Activated CD8-positive, alpha-beta memory T cell treated with anti-CD3 and anti-CD28 coated beads for 24 hours (primary cell): Measurements from ENCODE around the gene THAP11.
A peak's percentile ranks its signal among the peaks of the same experiment; 100 is the strongest.

Experiments used
- DNase-seq: peaks from one replicate; pipeline ENCODE4 v3.0.0-alpha.2; 2020

Gene THAP11

DNA sequence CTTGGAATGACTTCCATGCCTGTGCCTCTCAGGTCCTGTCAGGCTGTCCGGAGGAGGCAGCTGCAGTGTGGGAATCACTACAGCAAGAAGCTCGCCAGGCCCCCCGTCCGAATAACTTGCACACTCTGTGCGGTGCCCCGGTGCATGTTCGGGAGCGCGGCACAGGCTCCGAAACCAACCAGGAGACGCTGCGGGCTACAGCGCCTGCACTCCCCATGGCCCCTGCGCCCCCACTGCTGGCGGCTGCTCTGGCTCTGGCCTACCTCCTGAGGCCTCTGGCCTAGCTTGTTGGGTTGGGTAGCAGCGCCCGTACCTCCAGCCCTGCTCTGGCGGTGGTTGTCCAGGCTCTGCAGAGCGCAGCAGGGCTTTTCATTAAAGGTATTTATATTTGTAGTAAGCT is 43.9 kb downstream of the THAP11 start:
- DNase-seq = no peak

DNA sequence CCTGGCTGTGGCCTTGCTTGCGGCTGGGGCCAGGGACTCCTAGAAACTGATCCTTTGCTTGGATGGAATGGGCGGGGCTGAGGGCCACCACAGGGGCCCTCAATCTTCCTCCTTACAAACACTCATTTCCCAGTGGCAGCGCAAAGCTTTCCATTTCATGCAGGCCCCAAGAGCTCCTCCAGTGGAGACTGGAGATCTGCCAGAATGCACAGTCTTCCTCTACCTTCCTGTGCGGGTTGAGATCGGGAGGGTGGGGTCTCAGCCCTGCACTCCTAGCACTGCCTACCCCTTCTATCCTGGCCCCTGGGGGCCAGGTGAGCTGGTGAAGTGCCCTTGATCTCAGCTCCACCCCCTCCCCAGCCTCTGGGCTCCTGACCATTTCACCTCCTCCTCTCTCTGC is 44.3 kb downstream of the THAP11 start:
- no peak for DNase-seq

DNA sequence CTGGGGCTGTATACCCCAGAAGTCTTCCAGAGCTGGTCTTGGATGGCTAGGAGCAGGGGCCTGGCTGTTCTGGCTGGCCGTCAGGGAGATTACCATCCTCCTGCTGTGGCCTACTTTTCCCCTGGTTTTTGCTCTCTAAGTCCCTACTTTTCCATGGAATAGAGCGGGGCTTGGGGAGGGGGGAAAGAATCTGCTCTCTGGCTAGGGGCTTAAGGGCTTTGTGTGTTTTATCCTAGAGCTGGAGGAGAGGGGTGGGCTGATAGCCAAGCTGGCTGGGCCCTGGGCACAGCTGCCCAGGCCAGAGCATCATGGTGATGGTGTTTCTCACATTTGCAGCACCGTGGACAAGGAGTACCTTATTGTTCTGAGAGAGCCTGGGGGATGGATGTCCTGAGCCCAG is 46.2 kb downstream of the THAP11 start:
- DNase-seq = no peak

DNA sequence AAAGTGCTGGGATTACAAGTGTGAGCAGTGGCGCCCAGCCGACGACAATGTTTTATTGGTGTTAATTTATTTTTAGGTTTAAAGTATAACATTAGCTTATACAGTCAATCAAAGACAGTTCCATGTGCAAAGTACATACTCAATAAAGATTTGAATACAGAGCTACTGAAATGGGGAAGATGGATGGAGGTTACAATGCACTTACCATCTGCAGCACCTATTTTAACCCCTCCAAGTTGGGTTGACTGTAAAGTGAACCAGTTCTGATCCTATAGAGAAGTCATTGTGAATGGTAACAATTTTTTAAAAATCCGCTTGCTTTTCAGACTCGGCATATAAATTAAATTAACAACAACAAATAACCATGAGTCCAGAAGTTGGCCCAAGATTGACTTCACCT is 50.3 kb downstream of the THAP11 start:
- no peak for DNase-seq

DNA sequence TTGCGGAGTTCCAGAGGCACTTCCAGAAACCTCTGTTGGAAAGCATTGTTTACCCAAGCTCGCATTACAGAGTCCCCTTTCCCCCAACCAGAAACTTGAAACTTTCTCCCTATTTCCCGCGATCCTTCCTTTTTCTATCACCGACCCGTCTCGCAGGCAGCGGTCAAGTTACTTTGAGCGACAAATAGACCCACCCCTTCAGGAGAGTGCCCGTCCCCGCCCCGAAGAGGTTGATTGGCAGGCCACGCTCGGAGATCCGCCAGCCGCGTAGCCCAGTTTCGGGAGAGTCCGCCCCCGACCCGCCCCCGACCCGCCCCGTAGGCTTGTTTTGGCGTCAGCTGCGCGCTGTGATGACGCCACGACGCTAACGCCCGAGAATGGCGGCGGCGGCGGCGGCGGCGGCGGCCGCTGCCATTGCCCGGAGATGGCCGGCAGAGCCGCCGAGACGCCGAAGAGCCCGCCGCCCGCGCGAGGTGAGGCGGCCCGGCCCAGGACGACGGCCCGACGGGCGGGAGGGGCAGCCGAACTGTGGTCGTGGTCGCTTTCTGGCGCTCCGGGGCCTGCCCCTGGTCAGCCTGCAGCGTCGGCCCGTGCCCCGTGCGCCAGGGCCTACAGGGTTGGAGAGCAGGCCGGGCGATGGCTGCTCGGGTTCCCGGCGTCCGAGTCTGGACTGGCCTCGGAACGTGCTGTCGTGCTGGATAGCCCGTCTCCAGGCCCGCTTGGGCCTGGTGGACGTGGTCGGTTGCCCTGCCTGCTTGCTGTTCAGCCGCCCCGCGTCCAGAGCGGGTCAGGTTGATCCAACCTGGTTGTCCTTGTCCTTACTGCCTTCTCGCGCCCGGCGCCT is 51.0 kb downstream of the THAP11 start, which contains the start of gene PSKH1:
PSKH1 (plus strand) TSS at position 356 of the 844 bp plus-strand sequence. CDS start 15,496 bp downstream, outside the sequence.
- DNase-seq = peak; percentile 94
